ENCODE results near the gene ZFYVE28. TPM values are rescaled to one million over a fixed set of nuclear protein-coding genes. Genes with fewer than 3 reads are reported as not detected.

Gene ZFYVE28
- total and polyA plus RNA-seq, 10 of the 15 experiments (the other 5 are each of a cell fraction or from before 2014, with no cell fraction given): 0.06 to 1.9 (median 0.22) TPM; not detected in 1

DNA sequence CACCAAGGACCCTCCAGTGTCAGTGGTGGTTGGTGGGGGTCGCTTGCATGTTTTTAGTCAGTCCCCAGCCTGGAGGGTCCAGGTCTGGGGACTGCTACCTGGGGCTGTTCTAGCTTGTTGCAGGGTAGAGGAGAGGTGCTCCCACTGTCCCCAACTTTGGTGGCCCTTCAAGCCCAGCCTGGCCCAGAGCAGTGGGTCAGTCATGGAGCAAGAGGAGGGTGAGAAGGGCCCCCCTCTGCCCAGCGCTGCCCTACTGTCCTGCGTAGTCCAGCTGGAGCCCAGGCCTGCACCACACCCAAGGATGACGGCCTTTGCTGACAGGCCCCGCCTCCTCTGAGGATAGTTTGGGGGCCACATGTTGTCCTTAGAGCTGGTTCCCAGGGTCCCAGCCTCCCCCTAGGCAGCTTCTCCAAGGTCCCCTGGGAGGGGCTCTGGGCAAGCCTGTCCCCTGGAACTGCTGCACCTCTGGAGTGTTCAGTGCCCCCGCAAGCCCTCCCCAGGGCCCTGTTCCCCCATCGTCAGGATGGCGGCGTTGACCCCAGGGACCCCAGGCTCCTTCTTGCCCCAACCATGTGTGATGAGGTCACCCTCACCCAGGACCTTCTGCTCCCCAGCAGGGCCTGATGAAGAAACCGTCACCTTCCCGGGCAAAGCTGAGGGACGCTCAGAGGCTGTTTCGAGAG is 7.1 kb upstream of the ZFYVE28 start:
- no peak overlapping the region for H2AFZ ChIP-seq (ENCODE audit: control insufficient read depth, low read depth, low read length)
- intact Hi-C loops (cut with micrococcal nuclease; ENCODE audit: unreplicated experiment): no loop called here
- TF ChIP-seq ETV6 (conservative IDR thresholded peaks at IDR 0.05 in 1 of 2, IDR thresholded peaks at IDR 0.05 in 1 of 2; ENCODE audit: borderline replicate concordance in 1 of 2, low read depth in 1 of 2): no peak
- no peak for TF ChIP-seq FOS (IDR thresholded peaks at IDR 0.05; ENCODE audit: borderline replicate concordance, extremely low read depth, insufficient read length)
- TF ChIP-seq ZNF217 (IDR thresholded peaks at IDR 0.05): no peak
- no peak for TF ChIP-seq SPI1 (IDR thresholded peaks at IDR 0.05; ENCODE audit: borderline replicate concordance, insufficient read depth, low read depth, low read length)
- no peak for TF ChIP-seq SMAD1 (IDR thresholded peaks at IDR 0.05; ENCODE audit: low read depth, partially characterized antibody)
- no peak for TF ChIP-seq RELB (IDR thresholded peaks at IDR 0.05; ENCODE audit: low read depth)
- TF ChIP-seq MEF2B (IDR thresholded peaks at IDR 0.05; ENCODE audit: partially characterized antibody, poor library complexity, severe bottlenecking): no peak
- TF ChIP-seq SMARCA5 (IDR thresholded peaks at IDR 0.05): no peak
- TF ChIP-seq IKZF1 (conservative IDR thresholded peaks at IDR 0.05): no peak
- TF ChIP-seq TCF7 (IDR thresholded peaks at IDR 0.05; ENCODE audit: borderline replicate concordance): no peak
- TF ChIP-seq TARDBP (IDR thresholded peaks at IDR 0.05; ENCODE audit: borderline replicate concordance): no peak
- no peak for TF ChIP-seq KAT2A (conservative IDR thresholded peaks at IDR 0.05; ENCODE audit: control insufficient read depth, low read depth, low read length)
- no peak for TF ChIP-seq TAF1 (IDR thresholded peaks at IDR 0.05; ENCODE audit: borderline replicate concordance, low read depth, low read length)
- TF ChIP-seq GATAD2B (conservative IDR thresholded peaks at IDR 0.05; ENCODE audit: low read depth): no peak
- TF ChIP-seq CHD2 (IDR thresholded peaks at IDR 0.05; ENCODE audit: borderline replicate concordance, low read depth, low read length): no peak
- TF ChIP-seq NFYA (IDR thresholded peaks at IDR 0.05; ENCODE audit: borderline replicate concordance, low read depth, low read length): no peak
- TF ChIP-seq NR2C2 (IDR thresholded peaks at IDR 0.05; ENCODE audit: borderline replicate concordance, control insufficient read depth, insufficient read length, low read depth): no peak
- no peaks in the 10 kb centered on the region for H3K9me3 ChIP-seq (replicated peaks; ENCODE audit: control insufficient read depth, insufficient read depth, low read length)
- H3K9ac ChIP-seq (ENCODE audit: control insufficient read depth, insufficient read depth, low read length): no peak overlapping the region
- WGBS (ENCODE audit: insufficient coverage, insufficient replicate concordance, low lambda C conversion rate, missing lambda C conversion rate): 61% methylated on average over 13 of the region's 13 CpGs
- no peak overlapping the region for H3K4me2 ChIP-seq (ENCODE audit: control insufficient read depth, insufficient read depth)
- H3K36me3 ChIP-seq (ENCODE audit: control insufficient read depth in 2 of 2, insufficient read depth in 2 of 2, low read length in 1 of 2): no peaks in the 10 kb centered on the region
- SMC1A ChIA-PET (ENCODE audit: uncharacterized antibody, unreplicated experiment): no interaction called here
- DNase-seq (ENCODE audit: low read depth, low spot score) (no peak), FAIRE-seq (no peak), ATAC-seq (no peak)
- POLR2A ChIA-PET: interaction anchor here (0.7 kb wide), 1 partner anchor 15 kb away, joined by 3 read pairs; no protein-coding TSS in a partner anchor
- H3K4me3 ChIP-seq: no peak overlapping the region
- H3K27ac ChIP-seq (ENCODE audit: control insufficient read depth, insufficient read depth): no peak overlapping the region
- H3K27me3 ChIP-seq (replicated peaks in 1 of 2; ENCODE audit: control insufficient read depth in 2 of 2, insufficient read depth in 2 of 2, low read length in 1 of 2): no peaks in the 10 kb centered on the region; a peak in 1 of 4 replicates
- CTCF ChIA-PET: interaction anchor here (1.6 kb wide), 1 partner anchor 16 kb away, joined by 4 read pairs; no protein-coding TSS in a partner anchor
- no peaks in the 10 kb centered on the region for H3K4me1 ChIP-seq (ENCODE audit: control insufficient read depth, insufficient read depth, low read length)
- H3K79me2 ChIP-seq (ENCODE audit: control insufficient read depth, insufficient read depth, low read length): no peaks in the 10 kb centered on the region
- no peaks in the 10 kb centered on the region for H4K20me1 ChIP-seq (ENCODE audit: control insufficient read depth, insufficient read depth)
- in situ Hi-C loops (cut with MboI): no loop called here
- RAD21 ChIA-PET (ENCODE audit: unreplicated experiment): no interaction called here
- no TSS peak for BruUV-seq (replicated peaks)

Measured in GM12878 (cell line).